ENCODE measurements around the gene PPIE.
"Not testable (repeated sequence)": the region's sequence is repeated elsewhere in the genome, so short reads cannot be mapped to it uniquely, and the experiment has no call there.

Gene PPIE

GRCh38 chr1:39779821-39780220 is 41.1 kb downstream of the PPIE start:
- DNase-seq, result no peak

DNA sequence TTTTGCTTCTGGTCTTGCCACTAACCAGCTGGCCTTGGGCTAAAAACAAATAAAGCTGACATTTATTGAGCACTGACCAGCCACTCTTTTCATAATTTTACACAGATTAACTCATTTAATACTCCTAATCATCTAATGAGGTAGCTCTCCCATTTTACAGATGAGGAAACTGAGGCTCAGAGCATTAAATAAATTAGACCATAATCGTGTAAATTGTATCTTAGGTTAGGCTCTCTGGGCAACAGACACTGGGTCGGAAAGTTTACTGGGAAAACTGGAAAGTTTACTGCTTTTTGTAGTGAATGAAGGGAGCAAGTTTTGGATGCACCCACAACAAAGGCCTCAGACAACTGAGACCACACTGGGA is 42.6 kb downstream of the PPIE start:
- no peak for DNase-seq

DNA sequence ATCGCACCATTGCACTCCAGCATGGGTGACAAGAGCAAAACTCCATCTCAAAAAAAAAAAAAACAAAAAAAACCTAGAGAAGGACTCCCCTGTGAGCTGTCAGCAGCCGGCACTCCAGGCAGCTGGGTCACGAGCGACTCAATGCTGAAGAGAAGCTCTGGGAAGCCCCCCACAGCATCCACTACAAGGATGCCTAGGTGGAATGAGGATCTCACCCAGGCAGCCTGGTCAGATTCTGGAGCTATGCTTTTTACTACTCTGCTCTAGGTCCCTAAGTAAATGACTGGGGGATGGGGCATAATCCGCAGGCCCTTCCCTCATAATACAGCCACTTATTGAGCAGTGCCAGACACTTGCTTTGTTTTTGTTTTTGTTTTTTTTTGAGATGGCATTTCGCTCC is 43.4 kb downstream of the PPIE start:
- DNase-seq, result no peak

- DNase-seq, result not testable (repeated sequence)
These were observed 44.0 kb downstream of the PPIE start for GRCh38 chr1:39782685-39783084.

- DNase-seq, result not testable (repeated sequence)
These were observed 47.8 kb downstream of the PPIE start for GRCh38 chr1:39786303-39787107.

DNA sequence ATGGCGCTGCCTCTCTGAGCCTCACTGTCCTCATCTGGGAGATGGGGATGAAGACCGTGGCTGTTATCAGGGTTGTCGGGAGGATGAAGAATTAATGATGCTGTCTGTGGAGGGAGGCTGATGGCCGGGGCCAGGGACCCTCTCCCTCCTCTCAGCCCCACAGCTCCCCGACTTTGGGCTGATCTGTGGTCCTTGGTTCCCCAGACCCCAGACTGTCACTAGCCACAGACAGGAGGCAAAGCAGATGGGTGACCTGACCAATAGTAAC is 48.4 kb downstream of the PPIE start:
- DNase-seq, result not testable (repeated sequence)

GRCh38 chr1:39787468-39787867 is 48.8 kb downstream of the PPIE start:
- no peak for DNase-seq

DNA sequence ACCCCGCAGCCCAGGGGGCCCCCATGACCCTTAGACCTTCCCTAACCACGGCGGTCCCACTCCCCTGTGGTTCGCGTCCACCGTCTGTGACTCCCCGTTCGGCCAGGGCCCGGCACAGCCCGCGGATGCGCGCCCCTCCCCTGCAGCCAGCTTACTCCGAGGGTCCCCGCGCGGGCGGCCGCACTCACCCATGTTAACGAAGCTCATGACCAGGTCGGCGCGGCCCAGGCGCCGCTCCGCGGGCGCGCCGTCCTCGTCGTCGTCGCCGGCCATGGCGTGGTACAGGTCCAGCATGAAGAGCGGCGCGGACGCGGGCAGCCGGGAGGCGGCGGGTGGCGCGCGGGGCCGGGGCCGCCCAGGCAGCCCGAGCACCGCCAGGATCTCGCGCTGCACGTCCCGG is 49.3 kb downstream of the PPIE start:
- DNase-seq, result not testable (repeated sequence)

DNA sequence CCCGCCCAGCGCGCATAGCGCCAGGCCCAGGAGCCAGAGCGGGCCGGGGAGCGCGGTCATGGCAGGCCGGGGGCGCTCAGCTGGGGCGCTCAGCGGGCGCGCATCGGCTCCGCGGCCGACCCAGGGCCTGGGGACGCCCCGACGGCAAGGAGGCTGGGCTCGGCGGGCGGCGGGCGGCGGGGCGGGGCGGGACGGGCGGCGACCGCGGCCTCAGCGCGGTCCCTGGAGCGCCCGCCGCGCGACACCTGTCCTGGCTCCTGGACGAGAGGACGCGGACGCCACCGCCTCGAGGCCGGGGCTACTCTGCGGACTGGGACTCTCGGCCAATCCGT is 49.7 kb downstream of the PPIE start:
- no peak for DNase-seq

DNA sequence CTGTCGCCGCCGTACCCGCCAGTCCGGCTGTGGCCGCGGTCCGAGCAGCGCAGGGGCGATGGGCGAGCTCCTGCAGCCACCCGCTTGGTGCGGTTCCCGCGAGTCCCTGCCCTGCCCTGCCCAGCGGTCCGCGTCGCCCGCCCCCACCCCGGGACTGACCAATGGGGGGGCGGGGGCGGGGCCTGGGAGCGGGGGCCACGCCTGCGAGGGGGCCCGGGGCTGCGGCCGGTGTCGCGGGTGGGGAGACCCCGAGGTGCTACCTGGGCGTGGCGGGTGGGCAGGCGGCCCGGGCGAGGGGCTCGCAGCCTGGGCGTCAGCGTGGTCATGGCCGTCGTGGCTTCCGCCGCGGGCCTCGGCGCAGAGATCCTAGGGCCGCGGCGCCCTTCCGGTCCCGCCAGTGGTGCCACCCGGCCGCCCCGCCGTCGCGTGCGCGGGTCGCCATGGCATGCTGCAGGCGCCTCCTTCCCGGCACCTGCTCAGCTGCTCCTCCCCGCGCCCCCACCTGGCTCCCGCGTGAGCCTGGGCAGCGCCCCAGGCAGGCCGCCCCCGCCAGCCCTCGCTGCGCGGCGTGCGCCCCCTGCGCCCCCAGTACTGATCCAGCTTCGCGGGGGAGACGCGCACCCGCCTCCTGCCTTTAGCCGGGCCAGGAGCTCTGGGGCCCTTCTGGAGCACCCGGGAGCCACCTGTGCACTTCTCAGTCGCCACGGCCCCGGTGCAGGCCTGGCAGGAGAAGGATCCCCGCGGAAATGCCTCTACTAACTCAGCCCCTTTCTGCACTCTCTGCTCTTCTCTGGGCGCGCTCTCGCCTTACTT is 50.3 kb downstream of the PPIE start, which contains the start of gene BMP8B:
Gene BMP8B (minus strand): TSS at position 108 of the 813 bp plus-strand sequence. CDS start 380 bp downstream, outside the sequence.
- peak; percentile 23 to 38 for DNase-seq

DNA sequence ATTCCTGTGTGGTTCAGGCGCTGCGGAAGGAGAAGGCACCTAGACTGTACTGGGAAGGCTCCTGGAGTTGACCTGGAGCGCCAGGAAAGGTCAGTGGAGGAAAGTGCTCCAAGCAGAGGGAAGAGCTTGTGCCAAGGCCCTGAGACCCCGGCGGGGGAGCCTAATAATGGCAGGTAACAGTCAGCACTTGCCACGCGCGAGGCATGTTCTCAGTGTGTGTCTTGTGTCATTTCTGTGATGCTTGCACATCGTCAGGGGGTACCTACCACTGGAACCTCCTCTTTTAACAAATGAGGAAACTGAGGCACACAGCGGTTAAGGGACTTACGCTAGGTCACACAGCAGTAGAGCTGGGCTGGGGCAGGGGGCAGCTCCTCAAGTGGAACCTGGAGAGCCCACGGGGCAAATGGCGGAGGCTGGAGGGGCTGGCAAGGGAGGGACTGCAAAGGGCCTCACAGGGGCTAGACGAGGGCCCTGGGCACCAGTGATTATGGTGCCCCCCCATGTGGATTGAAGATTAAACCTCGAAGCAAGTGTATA is 51.0 kb downstream of the PPIE start:
- DNase-seq, result no peak

DNA sequence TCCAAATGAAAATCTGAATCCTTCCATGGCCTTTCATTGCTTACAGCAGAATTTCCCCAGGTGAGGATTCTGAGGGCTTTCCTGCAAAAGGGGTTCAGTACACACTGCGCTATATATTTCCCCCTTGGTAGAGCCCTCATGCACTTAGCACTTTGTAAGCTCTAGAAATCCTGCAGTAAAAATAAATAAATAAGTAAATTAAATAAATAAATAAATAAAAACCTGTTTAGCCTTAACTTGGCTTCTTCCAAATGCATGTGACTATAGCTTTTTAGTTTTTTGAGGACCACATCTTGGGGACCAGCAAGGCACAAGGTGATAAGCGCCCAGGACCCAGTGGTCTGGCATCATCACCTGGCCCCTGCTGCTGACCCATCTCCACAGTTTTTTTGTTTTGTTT is 53.2 kb downstream of the PPIE start:
- DNase-seq, result no peak

- no peak for DNase-seq
These were observed 57.0 kb downstream of the PPIE start for GRCh38 chr1:39795651-39796050.

GRCh38 chr1:39798859-39799769 is 60.4 kb downstream of the PPIE start:
- peak; percentile 88 to 91 for DNase-seq

DNA sequence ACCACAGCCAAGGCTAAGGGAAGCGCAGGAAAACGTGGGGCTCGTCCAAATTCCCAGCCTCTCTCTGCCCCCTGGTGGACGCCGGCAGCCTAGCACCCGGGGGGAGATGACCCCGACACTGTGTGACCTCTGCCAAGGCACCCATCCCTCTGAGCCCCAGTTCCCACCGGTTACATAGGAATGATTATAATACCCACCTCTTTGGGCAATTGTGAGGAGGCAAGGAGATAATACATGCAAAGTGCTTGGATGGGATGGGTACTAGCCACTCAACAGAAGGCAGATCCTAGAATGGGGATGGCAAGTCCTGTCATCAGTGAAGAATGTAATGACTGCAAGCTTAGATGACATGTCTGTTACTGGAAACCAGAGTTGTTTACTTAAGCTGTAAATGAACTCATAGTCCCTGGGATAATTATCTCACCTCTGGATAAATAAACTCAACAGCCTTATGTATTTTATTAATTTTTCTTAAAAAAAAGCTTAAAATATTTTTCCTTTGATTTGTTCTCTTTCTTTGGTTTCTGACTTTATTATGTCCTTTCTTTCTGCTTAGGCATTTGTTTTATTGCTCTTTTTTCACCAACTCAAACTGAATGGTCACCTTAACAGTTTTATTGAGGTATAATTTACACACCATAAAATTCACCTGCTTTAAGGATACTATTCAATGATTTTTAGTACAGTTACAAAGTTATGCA is 61.2 kb downstream of the PPIE start:
- DNase-seq, result peak; percentile 46 to 58

- peak in 1 of 2 experiments; percentile 16 for DNase-seq
These were observed 61.8 kb downstream of the PPIE start for GRCh38 chr1:39800471-39800835.

DNA sequence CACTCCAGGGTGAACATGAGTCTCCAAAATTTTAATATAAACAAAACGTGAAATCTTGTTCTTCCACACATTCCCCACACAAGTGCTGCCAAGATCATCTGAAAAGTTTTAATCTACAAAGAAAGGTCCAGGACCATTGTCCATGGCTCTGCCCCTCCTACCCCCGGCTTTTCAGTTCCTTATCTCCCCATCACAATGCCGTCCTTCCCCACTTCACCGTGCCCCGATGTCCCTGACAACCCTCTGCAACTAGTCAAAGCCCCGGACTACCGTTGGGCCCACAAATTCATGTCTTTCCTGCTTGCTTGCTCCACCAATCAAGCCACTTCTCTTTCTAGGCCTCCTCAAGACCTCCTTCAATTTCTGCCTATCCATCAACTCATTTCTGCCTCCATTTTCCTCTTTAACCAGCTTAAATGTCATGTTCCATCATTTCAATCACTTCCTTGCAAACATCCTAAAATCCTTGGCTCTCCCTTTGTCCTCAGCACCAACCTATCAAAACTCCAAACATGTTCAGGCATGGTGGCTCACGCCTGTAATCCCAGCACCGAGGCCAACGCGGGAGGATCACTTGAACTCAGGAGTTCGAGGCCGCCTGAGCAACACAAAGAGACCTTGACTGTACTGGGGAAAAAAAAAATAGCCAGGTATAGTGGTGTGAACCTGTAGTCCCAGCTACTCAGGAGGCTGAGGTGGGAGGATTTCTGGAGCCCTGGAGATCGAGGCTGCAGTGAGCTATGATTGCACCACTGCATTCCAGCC is 64.0 kb downstream of the PPIE start:
- DNase-seq, result no peak

DNA sequence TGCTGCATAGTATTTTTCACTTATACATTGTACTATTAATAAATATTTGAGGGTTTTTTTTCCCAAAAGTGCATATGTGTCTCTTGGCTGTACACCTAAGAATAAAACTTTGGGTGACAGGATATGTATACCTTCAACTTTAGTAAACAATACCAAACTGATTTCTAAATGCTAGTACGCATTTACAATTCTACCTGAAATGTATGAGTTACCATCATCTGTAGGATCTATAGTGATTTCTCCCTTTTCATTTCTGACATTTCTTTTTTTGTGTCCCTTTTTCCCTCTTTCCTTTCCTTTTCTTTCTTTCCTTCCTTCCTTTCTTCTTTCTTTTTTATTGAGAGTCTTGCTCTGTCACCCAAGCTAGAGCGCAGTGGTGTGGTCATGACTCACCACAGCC is 66.7 kb downstream of the PPIE start:
- DNase-seq, result no peak

GRCh38 chr1:39808784-39809517 is 70.3 kb downstream of the PPIE start:
- no peak for DNase-seq

- no peak for DNase-seq
These were observed 74.2 kb downstream of the PPIE start for GRCh38 chr1:39812913-39813312.
